ENCODE data around the gene CNKSR1.

CNKSR1 gene

GRCh38 chr1:26134466-26134865 lies 42.8 kb upstream of the CNKSR1 start:
- H2BK120ac ChIP-seq (ENCODE audit: low read depth, low read length) = no peak overlapping the region
- H3K4me1 ChIP-seq (ENCODE audit: control insufficient read depth, low read depth, low read length) = no peaks in the 10 kb centered on the region
- no peaks in the 10 kb centered on the region for H3K79me2 ChIP-seq (ENCODE audit: control insufficient read depth, insufficient read depth, low read length)
- no CpG with 5 or more reads among the region's 3 CpGs for WGBS (ENCODE audit: extremely low coverage, insufficient coverage, low lambda C conversion rate)
- H3K56ac ChIP-seq (ENCODE audit: low read length) = no peak overlapping the region
- H2BK5ac ChIP-seq (ENCODE audit: low read length) = no peak overlapping the region
- no peak overlapping the region for H3K9ac ChIP-seq (ENCODE audit: low read length)
- no peak overlapping the region for H3K27ac ChIP-seq (ENCODE audit: low read depth, low read length)
- H3K4me2 ChIP-seq (ENCODE audit: low read length) = no peak overlapping the region
- H3K23ac ChIP-seq (ENCODE audit: low read length) = no peak overlapping the region
- H3K27me3 ChIP-seq (ENCODE audit: insufficient read depth, low read length, poor library complexity) = no peaks in the 10 kb centered on the region
- H3K18ac ChIP-seq (ENCODE audit: low read length) = no peak overlapping the region
- H2BK15ac ChIP-seq (replicated peaks; ENCODE audit: low read depth) = no peak overlapping the region
- no peak overlapping the region for H2AK5ac ChIP-seq (ENCODE audit: low read length)
- H4K8ac ChIP-seq (ENCODE audit: low read depth, low read length) = no peak overlapping the region
- no peak overlapping the region for H3K4ac ChIP-seq (ENCODE audit: low read depth, low read length)
- H3K79me1 ChIP-seq (ENCODE audit: low read length) = no peaks in the 10 kb centered on the region
- H3K4me3 ChIP-seq (ENCODE audit: low read length) = no peak overlapping the region
- H3K36me3 ChIP-seq (ENCODE audit: control insufficient read depth, insufficient read depth, low read length) = no peaks in the 10 kb centered on the region
- H4K5ac ChIP-seq (ENCODE audit: low read length) = no peak overlapping the region
- no peak for DNase-seq

- Histone ChIP-seq H2BK5ac (ENCODE audit: low read length) (no peak overlapping the region), H3K4me3 (ENCODE audit: low read length) (no peak overlapping the region), H3K9ac (ENCODE audit: low read length) (no peak overlapping the region), H3K4me2 (ENCODE audit: low read length) (no peak overlapping the region), H3K4me1 (ENCODE audit: control insufficient read depth, low read depth, low read length) (no peaks in the 10 kb centered on the region), H2BK120ac (ENCODE audit: low read depth, low read length) (no peak overlapping the region), H3K23ac (ENCODE audit: low read length) (no peak overlapping the region), H3K79me1 (ENCODE audit: low read length) (no peaks in the 10 kb centered on the region), H2BK15ac (replicated peaks; ENCODE audit: low read depth) (no peak overlapping the region), H4K5ac (ENCODE audit: low read length) (no peak overlapping the region), H3K36me3 (ENCODE audit: control insufficient read depth, insufficient read depth, low read length) (no peaks in the 10 kb centered on the region), H3K79me2 (ENCODE audit: control insufficient read depth, insufficient read depth, low read length) (no peaks in the 10 kb centered on the region), H3K27ac (ENCODE audit: low read depth, low read length) (no peak overlapping the region), H4K8ac (ENCODE audit: low read depth, low read length) (no peak overlapping the region), H3K18ac (ENCODE audit: low read length) (no peak overlapping the region), H3K4ac (ENCODE audit: low read depth, low read length) (no peak overlapping the region), H2AK5ac (ENCODE audit: low read length) (no peak overlapping the region), H3K56ac (ENCODE audit: low read length) (no peak overlapping the region), H3K27me3 (ENCODE audit: insufficient read depth, low read length, poor library complexity) (no peaks in the 10 kb centered on the region)
- peak; percentile 47 for DNase-seq
- no CpG with 5 or more reads among the region's 3 CpGs for WGBS (ENCODE audit: extremely low coverage, insufficient coverage, low lambda C conversion rate)
Observed at GRCh38 chr1:26138974-26139558, 38.2 kb upstream of the CNKSR1 start.

- no peaks in the 10 kb centered on the region for H3K36me3 ChIP-seq (ENCODE audit: control insufficient read depth, insufficient read depth, low read length)
- H3K4me2 ChIP-seq (ENCODE audit: low read length) = no peak overlapping the region
- H3K4me3 ChIP-seq (ENCODE audit: low read length) = no peak overlapping the region
- no peak for DNase-seq
- no peak overlapping the region for H3K27ac ChIP-seq (ENCODE audit: low read depth, low read length)
- no peaks in the 10 kb centered on the region for H3K79me2 ChIP-seq (ENCODE audit: control insufficient read depth, insufficient read depth, low read length)
- no peak overlapping the region for H2BK5ac ChIP-seq (ENCODE audit: low read length)
- no CpG with 5 or more reads among the region's 8 CpGs for WGBS (ENCODE audit: extremely low coverage, insufficient coverage, low lambda C conversion rate)
- H3K27me3 ChIP-seq (ENCODE audit: insufficient read depth, low read length, poor library complexity) = no peaks in the 10 kb centered on the region
- H4K5ac ChIP-seq (ENCODE audit: low read length) = no peak overlapping the region
- no peak overlapping the region for H3K23ac ChIP-seq (ENCODE audit: low read length)
- H2AK5ac ChIP-seq (ENCODE audit: low read length) = no peak overlapping the region
- no peak overlapping the region for H2BK15ac ChIP-seq (replicated peaks; ENCODE audit: low read depth)
- no peaks in the 10 kb centered on the region for H3K79me1 ChIP-seq (ENCODE audit: low read length)
- H3K9ac ChIP-seq (ENCODE audit: low read length) = no peak overlapping the region
- H3K56ac ChIP-seq (ENCODE audit: low read length) = no peak overlapping the region
- H3K18ac ChIP-seq (ENCODE audit: low read length) = no peak overlapping the region
- no peak overlapping the region for H4K8ac ChIP-seq (ENCODE audit: low read depth, low read length)
- no peak overlapping the region for H2BK120ac ChIP-seq (ENCODE audit: low read depth, low read length)
- no peaks in the 10 kb centered on the region for H3K4me1 ChIP-seq (ENCODE audit: control insufficient read depth, low read depth, low read length)
- H3K4ac ChIP-seq (ENCODE audit: low read depth, low read length) = no peak overlapping the region
Observed at GRCh38 chr1:26142159-26142558, 35.1 kb upstream of the CNKSR1 start.

- Histone ChIP-seq H2AK5ac (ENCODE audit: low read length) (no peak overlapping the region), H3K79me1 (ENCODE audit: low read length) (no peaks in the 10 kb centered on the region), H3K36me3 (ENCODE audit: control insufficient read depth, insufficient read depth, low read length) (no peaks in the 10 kb centered on the region), H4K5ac (ENCODE audit: low read length) (no peak overlapping the region), H3K4me1 (ENCODE audit: control insufficient read depth, low read depth, low read length) (no peaks in the 10 kb centered on the region), H4K8ac (ENCODE audit: low read depth, low read length) (no peak overlapping the region), H3K4me2 (ENCODE audit: low read length) (no peak overlapping the region), H2BK120ac (ENCODE audit: low read depth, low read length) (no peak overlapping the region), H3K23ac (ENCODE audit: low read length) (no peak overlapping the region), H2BK15ac (replicated peaks; ENCODE audit: low read depth) (no peak overlapping the region), H3K9ac (ENCODE audit: low read length) (no peak overlapping the region), H3K79me2 (ENCODE audit: control insufficient read depth, insufficient read depth, low read length) (no peaks in the 10 kb centered on the region), H2BK5ac (ENCODE audit: low read length) (no peak overlapping the region), H3K4ac (ENCODE audit: low read depth, low read length) (no peak overlapping the region), H3K27ac (ENCODE audit: low read depth, low read length) (no peak overlapping the region), H3K27me3 (ENCODE audit: insufficient read depth, low read length, poor library complexity) (no peaks in the 10 kb centered on the region), H3K56ac (ENCODE audit: low read length) (no peak overlapping the region), H3K18ac (ENCODE audit: low read length) (no peak overlapping the region), H3K4me3 (ENCODE audit: low read length) (no peak overlapping the region)
- peak; percentile 89 for DNase-seq
- WGBS (ENCODE audit: extremely low coverage, insufficient coverage, low lambda C conversion rate) = no CpG with 5 or more reads among the region's 19 CpGs
Observed at GRCh38 chr1:26145041-26145959, 32.0 kb upstream of the CNKSR1 start.

- H2AK5ac ChIP-seq (ENCODE audit: low read length) = no peak overlapping the region
- no peaks in the 10 kb centered on the region for H3K79me1 ChIP-seq (ENCODE audit: low read length)
- no peak for DNase-seq
- H3K9ac ChIP-seq (ENCODE audit: low read length) = no peak overlapping the region
- no peak overlapping the region for H3K4me3 ChIP-seq (ENCODE audit: low read length)
- no peak overlapping the region for H3K4ac ChIP-seq (ENCODE audit: low read depth, low read length)
- H3K27ac ChIP-seq (ENCODE audit: low read depth, low read length) = no peak overlapping the region
- H2BK15ac ChIP-seq (replicated peaks; ENCODE audit: low read depth) = no peak overlapping the region
- no CpG with 5 or more reads among the region's 6 CpGs for WGBS (ENCODE audit: extremely low coverage, insufficient coverage, low lambda C conversion rate)
- H3K27me3 ChIP-seq (ENCODE audit: insufficient read depth, low read length, poor library complexity) = no peaks in the 10 kb centered on the region
- no peaks in the 10 kb centered on the region for H3K79me2 ChIP-seq (ENCODE audit: control insufficient read depth, insufficient read depth, low read length)
- H3K4me2 ChIP-seq (ENCODE audit: low read length) = no peak overlapping the region
- peak overlapping the region; percentile 10 for H3K56ac ChIP-seq (ENCODE audit: low read length)
- H3K23ac ChIP-seq (ENCODE audit: low read length) = no peak overlapping the region
- H2BK5ac ChIP-seq (ENCODE audit: low read length) = no peak overlapping the region
- H4K8ac ChIP-seq (ENCODE audit: low read depth, low read length) = no peak overlapping the region
- H3K36me3 ChIP-seq (ENCODE audit: control insufficient read depth, insufficient read depth, low read length) = no peaks in the 10 kb centered on the region
- no peaks in the 10 kb centered on the region for H3K4me1 ChIP-seq (ENCODE audit: control insufficient read depth, low read depth, low read length)
- no peak overlapping the region for H4K5ac ChIP-seq (ENCODE audit: low read length)
- no peak overlapping the region for H3K18ac ChIP-seq (ENCODE audit: low read length)
- H2BK120ac ChIP-seq (ENCODE audit: low read depth, low read length) = no peak overlapping the region
Observed at GRCh38 chr1:26145960-26146294, 31.4 kb upstream of the CNKSR1 start.
